HG03565 (cell line): ENCODE measurements around the gene TAF3.

ENCODE experiments used
- ATAC-seq: cut with Tn5 transposase; IDR thresholded peaks from one replicate; pipeline ENCODE4 v1.9.1; 2021; ENCODE audit warnings: mild to moderate bottlenecking, moderate library complexity; ENCODE audit not compliant: unreplicated experiment

Gene TAF3

DNA sequence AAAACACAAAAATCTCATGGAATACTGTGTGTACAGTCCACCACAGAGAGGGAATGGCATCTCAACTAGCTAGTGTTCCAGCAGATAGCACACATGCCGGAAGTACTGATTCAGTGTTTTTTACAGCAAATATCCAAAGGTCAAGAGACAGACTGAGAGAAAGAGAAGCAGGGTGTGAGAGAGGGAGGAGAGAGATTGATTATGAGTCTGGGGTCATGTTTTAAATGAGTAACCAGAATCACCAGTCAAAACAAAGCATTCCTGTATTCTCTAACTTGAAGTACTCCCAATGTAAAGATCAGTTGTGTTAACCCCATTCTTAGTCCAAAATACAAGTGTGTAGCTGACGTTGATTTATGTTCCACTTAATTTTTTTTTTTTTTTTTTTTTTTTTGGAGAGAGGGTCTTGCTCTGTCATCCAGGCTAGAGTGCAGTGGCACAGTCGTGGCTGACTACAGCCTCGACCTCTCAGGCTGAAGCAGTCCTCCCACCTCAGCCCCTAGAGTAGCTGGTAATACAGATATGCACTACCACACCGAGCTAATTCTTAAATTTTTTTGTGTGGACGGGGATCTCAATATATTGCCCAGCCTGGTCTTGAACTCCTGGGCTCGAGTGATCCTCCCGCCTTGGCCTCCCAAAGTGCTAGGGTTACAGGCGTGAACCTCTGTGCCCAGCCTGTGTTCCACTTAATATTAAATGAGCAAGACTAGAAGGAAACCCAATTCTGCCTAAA, 114.2 kb downstream of the TAF3 start:
- no peak for ATAC-seq

- no peak for ATAC-seq
These were observed 115.0 kb downstream of the TAF3 start for GRCh38 chr10:7933262-7933661.

DNA sequence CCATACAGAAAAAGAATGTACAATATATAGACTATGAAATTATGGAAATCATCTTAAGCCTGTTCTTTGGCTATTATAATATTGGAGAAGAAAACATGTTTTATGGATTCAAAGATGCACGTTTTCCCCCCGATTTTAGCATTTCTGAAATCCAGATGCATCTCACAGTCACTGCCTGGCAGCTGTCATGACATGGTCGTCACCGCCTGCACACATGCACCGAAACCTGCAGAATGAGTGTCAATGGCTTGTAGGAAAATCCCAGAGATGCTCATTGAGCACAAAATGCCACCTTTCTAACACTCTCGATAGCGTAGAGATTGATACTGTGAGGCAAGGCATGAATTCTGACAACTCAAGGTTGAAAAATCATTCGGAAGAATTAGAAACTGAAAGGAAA, 115.5 kb downstream of the TAF3 start:
- ATAC-seq: no peak

DNA sequence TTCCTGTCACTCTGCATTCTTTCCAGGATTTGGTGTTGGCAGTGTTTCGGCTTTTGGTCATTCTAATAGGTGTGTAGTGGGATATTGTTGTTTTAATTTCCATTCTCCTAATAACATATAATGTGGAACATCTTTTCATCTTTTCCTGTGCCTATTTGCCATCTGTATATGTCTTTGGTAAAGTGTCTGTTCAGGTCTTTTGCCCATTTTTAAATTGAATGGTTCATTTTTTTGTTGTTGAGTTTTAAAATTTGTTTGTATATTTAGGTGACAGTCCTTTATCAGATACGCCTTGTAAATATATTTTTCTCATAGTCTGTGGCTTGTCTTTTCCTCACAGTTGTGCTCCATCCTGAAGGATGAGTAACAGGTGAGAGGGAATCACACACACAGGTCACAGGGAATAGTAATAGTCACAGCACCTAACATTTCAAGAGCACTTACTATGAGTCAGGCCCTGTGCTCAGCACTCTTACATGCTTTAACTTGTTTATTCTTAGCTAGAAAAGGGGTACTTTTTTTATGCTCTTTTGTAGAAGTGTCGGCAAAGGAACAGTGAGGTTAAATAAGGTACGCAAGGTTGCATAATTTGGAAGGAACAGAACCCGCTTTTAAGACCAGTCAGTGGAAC, 119.1 kb downstream of the TAF3 start:
- no peak for ATAC-seq

GRCh38 chr10:7941576-7941975, 123.3 kb downstream of the TAF3 start:
- no peak for ATAC-seq

- ATAC-seq: no peak
These were observed 124.0 kb downstream of the TAF3 start for GRCh38 chr10:7942316-7942715.

GRCh38 chr10:7942859-7943258, 124.6 kb downstream of the TAF3 start:
- no peak for ATAC-seq

DNA sequence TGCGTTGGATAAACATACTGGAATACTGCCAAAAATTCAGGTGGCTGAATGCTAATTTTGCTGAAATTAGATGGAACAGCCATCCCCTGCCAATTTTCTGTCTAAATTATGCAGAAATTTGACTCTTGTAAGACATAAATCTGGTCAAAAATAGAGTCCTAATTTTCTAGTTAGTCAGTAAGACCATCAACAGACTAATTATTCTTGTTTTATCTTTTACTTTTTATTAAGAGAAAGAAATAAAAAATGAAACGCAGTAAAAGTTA, 125.8 kb downstream of the TAF3 start:
- no peak for ATAC-seq

DNA sequence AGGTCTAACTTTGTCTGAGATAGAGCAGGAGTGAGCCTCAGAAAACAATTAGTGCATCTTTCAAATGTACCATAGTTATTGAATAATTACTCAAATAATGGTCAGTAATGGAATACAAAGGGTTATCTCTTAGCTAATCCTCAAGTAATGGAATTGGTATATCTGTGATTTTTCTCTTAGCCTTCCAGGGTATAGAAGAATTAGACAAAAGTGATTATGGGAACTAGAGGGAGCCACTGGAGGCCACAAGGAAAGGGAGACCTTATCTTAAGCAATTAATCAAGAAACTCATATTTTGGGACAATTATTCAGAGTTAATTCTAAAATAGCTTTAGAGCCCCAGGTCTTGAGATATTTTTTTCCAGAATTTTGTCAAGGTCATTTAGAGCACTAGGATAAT, 126.2 kb downstream of the TAF3 start:
- ATAC-seq: no peak

GRCh38 chr10:7945034-7945433, 126.7 kb downstream of the TAF3 start:
- no peak for ATAC-seq

- no peak for ATAC-seq
These were observed 127.3 kb downstream of the TAF3 start for GRCh38 chr10:7945469-7946187.

GRCh38 chr10:7948371-7949000, 130.2 kb downstream of the TAF3 start:
- no peak for ATAC-seq

DNA sequence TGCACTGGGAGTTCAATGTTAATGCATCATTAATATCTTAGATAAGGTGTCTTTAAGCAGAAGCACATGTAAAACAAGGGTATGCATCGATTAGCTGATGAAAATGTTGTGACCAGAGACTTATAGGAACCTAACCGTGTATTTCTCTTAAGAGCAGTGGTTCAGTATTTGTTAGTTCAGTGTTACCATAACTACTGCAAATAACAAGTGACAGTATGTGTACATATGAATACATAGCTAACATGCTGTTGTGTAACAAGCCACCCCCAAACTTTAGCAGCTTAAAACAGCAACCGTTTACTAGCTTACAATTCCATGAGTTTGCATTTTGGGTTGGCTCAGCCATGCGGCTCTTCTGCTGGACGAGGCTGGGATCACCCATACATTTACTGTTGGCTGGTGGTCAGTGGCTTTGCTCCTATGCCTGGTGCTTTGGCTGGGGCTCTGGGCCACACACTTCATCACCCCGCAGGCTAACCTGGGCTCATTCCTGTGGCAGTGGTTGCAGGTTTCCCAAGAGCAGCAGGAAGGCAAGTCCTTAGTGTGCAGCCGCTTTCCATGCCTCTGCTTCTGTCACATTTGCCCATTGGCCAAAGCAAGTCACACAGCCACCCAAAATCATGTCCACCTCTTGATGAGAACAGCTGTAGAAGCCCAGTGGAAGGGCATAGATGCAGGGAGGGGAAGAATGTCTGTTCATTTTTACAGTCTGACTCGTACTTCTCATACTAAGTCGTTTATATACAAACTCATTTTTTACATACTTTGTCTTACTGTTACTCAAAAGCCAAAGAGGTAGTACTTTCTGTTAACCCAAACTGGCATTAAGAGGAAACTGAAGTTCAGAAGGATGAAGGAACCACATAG, 132.9 kb downstream of the TAF3 start:
- ATAC-seq: no peak

- ATAC-seq: no peak
These were observed 134.0 kb downstream of the TAF3 start for GRCh38 chr10:7952266-7952665.

DNA sequence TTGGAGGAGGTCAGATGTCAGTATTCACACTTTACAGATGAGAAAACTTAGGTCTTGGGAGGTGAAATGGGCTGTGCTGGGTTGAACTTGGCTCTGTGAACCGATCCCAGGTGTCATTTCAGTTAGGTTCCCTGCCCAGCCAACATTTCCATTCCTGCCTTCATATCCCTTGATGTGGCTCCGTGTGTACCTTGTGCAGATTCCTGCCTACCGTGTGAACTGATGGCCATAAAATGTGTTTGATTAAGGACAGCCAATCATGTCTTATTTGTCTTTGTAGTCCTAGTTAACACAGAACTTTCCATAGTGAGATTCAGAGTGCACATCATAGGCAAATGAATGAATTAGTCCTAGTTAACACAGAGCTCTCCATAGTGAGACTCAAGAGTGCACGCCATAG, 135.1 kb downstream of the TAF3 start:
- ATAC-seq: no peak

DNA sequence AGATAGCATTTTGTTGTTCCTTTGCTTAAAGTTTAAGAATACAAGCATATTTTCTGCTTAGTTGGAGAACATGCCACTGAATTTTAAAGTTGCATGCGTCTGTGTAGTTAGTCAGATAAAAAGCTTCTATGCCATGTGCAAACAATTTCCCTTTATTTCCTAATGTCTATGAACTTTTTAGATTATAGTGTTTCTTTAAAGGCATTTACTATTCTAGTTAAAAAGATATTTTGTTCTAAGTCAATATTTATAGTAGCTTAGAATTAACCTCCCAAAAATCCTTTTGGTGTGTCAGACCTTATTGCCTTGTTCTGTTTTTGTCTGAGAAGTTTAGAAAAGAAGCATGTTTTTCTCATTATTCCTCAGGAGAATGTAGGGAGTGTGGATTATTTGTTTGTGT, 137.1 kb downstream of the TAF3 start:
- no peak for ATAC-seq

GRCh38 chr10:7956508-7956907, 138.2 kb downstream of the TAF3 start:
- peak; percentile 94 for ATAC-seq

GRCh38 chr10:7957591-7957990, 139.3 kb downstream of the TAF3 start:
- ATAC-seq: no peak

GRCh38 chr10:7958442-7958841, 140.1 kb downstream of the TAF3 start:
- ATAC-seq: no peak

GRCh38 chr10:7960108-7960507, 141.8 kb downstream of the TAF3 start:
- no peak for ATAC-seq

DNA sequence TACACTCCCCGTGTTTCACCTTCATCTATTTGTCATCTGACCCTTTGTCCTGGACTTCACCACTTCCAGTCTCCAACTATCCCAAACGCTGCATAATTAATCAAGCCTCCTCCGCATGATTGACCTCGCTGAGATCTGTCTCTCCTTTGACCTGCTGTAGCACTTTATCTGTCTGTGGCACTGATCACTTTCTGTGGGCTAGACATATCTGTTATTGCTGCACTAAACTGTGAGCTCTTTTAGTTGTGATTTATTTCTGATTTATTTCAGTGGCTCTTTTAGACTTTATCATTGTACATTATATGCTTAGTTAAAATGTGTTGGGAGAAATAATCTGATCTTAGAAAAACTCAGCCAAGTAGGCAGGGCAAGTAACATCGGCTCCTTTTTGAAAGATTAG, 144.3 kb downstream of the TAF3 start:
- no peak for ATAC-seq
